ENCODE measurements around the gene ABCD2.
"Not testable (repeated sequence)": the region's sequence is repeated elsewhere in the genome, so short reads cannot be mapped to it uniquely, and the experiment has no call there.

DNA sequence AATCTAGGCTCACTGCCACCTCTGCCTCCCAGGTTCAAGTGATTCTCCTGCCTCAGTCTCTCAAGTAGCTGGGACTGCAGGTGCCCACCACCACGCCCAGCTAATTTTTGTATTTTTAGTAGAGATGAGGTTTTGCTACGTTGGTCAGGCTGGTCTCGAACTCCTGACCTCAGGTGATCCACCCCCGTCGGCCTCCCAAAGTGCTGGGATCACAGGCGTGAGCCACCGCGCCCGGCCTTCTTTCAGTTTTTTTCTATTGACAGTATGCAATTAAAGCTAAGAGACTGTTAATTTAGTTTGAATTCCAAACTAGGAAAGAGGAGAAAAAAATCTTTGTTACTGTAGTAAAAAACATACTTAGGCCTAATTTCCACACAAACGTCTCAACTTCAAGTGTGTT is 3.6 kb upstream of the ABCD2 start:
- TF ChIP-seq GATAD2A (IDR thresholded peaks at IDR 0.05); ZNF384 (IDR thresholded peaks at IDR 0.05; ENCODE audit: low read depth, low read length); EZH2 (IDR thresholded peaks at IDR 0.05; ENCODE audit: borderline replicate concordance, low read depth, low read length); MXI1 (IDR thresholded peaks at IDR 0.05; ENCODE audit: low read depth, low read length); TAF1 (IDR thresholded peaks at IDR 0.05; ENCODE audit: control insufficient read depth, extremely low read depth, insufficient read depth, low read length, severe bottlenecking); ZNF3 (CRISPR knock-in tag; IDR thresholded peaks at IDR 0.05); ELF1 (tag; IDR thresholded peaks at IDR 0.05); MAZ (CRISPR knock-in tag; conservative IDR thresholded peaks at IDR 0.05 in 1 of 2, IDR thresholded peaks at IDR 0.05 in 1 of 2): not testable (repeated sequence)
- TF ChIP-seq, protein P1, sequence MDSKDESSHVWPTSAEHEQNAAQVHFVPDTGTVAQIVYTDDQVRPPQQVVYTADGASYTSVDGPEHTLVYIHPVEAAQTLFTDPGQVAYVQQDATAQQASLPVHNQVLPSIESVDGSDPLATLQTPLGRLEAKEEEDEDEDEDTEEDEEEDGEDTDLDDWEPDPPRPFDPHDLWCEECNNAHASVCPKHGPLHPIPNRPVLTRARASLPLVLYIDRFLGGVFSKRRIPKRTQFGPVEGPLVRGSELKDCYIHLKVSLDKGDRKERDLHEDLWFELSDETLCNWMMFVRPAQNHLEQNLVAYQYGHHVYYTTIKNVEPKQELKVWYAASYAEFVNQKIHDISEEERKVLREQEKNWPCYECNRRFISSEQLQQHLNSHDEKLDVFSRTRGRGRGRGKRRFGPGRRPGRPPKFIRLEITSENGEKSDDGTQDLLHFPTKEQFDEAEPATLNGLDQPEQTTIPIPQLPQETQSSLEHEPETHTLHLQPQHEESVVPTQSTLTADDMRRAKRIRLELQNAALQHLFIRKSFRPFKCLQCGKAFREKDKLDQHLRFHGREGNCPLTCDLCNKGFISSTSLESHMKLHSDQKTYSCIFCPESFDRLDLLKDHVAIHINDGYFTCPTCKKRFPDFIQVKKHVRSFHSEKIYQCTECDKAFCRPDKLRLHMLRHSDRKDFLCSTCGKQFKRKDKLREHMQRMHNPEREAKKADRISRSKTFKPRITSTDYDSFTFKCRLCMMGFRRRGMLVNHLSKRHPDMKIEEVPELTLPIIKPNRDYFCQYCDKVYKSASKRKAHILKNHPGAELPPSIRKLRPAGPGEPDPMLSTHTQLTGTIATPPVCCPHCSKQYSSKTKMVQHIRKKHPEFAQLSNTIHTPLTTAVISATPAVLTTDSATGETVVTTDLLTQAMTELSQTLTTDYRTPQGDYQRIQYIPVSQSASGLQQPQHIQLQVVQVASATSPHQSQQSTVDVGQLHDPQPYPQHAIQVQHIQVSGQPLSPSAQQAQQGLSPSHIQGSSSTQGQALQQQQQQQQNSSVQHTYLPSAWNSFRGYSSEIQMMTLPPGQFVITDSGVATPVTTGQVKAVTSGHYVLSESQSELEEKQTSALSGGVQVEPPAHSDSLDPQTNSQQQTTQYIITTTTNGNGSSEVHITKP (IDR thresholded peaks at IDR 0.05; ENCODE audit: partially characterized antibody), result not testable (repeated sequence)
- TF ChIP-seq, protein P2, sequence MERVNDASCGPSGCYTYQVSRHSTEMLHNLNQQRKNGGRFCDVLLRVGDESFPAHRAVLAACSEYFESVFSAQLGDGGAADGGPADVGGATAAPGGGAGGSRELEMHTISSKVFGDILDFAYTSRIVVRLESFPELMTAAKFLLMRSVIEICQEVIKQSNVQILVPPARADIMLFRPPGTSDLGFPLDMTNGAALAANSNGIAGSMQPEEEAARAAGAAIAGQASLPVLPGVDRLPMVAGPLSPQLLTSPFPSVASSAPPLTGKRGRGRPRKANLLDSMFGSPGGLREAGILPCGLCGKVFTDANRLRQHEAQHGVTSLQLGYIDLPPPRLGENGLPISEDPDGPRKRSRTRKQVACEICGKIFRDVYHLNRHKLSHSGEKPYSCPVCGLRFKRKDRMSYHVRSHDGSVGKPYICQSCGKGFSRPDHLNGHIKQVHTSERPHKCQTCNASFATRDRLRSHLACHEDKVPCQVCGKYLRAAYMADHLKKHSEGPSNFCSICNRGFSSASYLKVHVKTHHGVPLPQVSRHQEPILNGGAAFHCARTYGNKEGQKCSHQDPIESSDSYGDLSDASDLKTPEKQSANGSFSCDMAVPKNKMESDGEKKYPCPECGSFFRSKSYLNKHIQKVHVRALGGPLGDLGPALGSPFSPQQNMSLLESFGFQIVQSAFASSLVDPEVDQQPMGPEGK (CRISPR knock-in tag; IDR thresholded peaks at IDR 0.05; ENCODE audit: borderline replicate concordance), result not testable (repeated sequence)
